NCI-H2196 (cell line): ENCODE data around the gene OXSR1.

Experiments
- DNase-seq: peaks from one replicate; lab custom pipeline; 2025; ENCODE audit not compliant: unreplicated experiment; lab: John Stamatoyannopoulos, UW

OXSR1 gene

DNA sequence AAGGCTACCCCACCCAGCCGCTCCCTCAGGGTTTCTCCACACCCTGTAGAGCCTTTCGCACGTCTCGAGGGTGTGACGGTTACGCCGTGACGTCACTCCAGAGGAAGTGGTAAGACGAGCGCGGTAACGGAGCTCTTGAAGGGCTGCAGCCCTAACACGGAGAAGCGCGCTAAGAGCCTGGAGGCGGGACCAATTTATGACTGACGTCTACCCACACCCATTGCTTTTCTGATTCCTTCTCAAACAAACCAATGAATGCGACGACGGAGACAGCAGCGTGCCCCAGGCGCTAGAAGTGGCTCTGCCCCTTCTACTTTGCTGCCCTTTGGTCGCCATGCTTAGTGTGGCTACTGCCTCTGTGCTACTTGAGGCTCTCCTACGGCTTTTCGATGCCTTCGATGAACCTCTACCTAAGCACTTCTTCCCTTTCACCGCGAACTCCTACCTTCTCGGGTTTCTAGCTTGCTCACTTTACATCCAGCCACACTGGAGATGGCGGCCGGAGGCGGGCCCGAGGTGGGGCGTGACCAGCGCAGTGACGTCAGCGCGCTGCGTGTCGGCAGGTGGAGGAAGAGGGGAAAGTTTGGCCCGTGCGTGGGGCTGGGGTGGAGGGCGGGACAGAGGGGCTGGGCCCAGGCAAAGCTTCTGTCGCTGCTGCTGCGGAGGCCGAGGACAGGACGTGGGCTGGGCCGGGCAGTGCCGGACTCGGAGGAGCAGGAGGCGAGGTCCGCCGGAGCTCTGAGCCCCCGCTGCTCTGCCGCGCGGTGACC lies at the start of gene OXSR1:
OXSR1 (plus strand) TSS at position 586 of the 770 bp plus-strand sequence. CDS start 340 bp downstream, outside the sequence.
- peak; percentile 90 for DNase-seq

DNA sequence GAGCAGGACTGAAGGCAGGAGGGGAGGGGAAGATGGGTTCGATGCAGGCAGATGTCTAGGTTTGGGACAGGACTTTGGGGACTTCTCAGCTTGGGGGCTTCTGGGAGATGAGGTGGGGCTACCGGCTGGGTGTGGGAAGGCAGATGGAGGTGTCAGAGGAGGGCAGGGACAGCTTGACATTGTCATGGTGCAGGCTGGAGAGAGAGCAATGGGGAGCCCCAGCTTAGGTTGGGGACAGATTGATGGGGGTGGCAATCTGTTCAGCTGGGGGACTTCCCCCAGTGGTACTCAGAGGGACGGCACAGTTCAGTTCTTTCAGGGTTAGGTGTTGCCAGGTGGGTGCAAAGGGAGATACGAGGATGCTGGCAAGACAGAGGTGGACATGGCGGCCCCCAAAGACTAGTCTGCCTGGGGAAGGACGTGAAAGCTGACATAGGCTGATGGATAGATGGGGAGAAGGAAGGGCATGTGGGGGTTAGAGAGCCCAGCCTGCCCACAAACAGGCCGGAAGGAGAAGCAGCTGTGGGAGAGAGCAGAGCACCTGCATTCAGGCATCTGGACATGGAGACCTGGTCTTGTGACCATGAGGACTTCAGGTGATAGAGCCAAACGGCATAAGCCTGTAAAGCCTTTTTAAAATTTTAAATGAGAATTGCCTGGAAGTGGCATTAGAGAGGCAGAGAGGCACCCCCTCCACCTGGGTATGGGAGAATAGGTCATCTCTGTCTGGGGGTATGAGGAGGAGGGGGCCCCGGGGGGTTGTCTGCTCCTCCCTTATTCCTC lies 49.5 kb upstream of the OXSR1 start:
- no peak for DNase-seq

DNA sequence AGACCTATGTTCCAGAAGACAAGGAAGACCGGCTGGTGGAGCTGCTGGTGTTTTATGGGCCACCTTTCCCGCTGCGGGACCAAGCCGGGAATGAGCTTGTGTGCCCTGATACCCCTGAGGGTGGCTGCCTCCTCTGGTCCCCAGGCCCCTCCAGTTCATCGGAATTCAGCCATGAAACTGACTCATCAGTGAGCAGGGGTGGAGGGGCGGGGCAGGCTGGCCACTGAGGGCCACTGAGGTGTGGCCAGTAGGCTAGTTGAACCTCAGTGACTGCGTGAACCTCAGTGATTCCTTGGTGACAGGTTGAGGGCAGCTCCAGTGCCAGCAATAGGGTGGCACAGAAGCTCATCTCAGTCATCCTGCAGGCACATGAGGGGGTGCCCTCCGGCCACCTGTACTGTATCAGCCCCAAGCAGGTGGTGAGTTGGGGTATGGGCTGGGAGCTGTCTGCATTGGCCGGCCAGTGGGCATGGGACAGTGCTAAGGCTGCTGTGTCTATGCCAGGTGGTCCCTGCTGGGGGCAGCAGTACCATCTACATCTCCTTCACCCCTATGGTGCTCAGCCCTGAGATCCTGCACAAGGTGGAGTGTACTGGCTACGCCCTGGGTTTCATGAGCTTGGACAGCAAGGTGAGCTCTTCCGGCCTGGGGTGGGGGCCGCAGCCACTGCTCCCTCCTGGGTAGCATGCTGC lies 48.7 kb upstream of the OXSR1 start:
- DNase-seq, result no peak

DNA sequence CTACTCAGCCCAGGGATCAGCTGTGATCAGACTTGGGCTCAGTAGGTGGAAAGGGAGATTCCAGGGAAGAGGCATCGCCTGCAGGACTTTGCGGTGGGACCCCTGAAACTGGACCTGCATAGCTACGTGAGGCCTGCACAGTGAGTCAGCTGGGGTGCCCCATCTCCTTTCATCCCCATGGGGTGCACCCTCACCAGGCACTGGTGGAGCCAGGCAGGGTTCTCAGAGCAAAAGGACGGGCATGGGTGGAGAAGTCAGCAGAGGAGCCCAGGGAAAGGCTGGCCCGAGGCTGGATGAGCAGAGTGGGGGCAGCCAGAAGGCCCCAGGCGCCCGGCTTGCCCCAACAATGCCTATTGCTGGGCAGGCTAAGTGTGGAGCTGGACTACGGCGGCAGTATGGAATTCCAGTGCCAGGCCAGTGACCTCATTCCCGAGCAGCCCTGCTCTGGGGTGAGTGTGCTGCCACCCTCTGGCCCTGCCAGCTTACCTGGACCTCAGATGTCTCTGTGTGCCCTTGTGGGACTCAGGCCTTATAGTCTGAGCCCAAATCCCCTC lies 48.1 kb upstream of the OXSR1 start:
- no peak for DNase-seq

DNA sequence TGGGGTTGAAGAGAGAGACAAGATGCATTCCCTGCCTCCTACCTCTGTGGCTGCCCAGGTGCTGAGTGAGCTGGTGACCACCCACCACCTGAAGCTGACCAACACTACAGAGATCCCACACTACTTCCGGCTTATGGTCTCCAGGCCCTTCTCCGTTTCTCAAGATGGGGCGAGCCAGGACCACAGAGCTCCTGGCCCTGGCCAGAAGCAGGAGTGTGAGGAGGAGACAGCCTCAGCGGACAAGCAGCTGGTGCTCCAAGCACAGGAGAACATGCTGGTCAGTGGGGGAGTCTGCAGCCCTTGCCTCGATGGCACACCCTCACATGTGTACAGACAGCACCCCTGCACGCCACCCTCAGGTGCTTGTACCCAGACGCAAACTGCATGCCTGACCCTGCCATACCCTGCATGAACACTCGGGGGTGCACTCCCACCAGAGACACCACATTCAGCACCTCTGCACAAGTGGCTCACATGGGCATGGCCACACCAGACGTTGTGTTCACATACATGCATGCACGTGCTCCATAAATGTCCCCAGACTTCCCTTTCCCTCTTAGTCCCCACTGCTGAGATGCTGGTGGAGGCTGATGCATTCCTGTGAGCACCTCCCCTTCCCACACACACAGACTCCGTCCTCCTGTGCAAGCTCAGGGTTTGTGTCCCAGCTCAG lies 47.5 kb upstream of the OXSR1 start:
- DNase-seq, result peak; percentile 4

DNA sequence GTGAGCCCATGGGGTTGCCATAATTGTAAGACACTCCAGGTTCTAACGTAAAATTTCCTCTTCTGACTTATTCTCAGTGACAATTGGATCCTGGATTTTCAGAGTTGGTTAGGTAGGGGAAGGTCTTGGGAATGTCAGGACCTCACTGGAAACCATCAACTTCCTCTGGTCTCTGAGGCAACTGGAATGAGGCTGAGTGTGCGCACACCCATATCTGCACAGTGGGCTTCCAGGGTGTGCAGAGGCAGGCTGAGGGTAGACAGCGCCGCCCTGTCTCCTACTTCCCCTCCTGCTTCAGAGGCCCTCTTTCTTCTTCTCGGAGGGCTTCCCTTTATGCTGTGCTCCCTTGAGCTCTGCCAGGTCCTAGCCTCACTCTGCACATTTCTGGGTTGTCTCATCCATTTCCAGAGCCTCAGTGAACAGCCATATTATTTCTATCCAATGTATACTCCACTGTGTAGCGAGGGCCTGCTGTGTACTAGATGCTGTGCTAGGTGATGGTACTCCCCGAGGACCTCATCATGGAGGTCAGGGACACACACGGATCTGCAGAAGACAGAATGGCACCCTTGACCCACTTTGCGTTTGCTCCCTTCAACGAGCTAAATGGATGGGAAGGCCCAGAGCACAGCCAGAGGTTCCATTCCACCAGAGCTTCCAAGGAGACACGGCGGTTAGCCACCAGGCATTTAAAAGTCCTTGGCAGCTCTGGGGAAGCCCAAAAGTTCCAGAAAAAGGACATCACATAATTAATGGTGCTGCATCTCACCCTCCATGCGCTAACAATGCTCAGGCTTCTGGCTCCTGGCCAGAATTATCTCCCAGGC lies 46.7 kb upstream of the OXSR1 start:
- DNase-seq, result no peak

DNA sequence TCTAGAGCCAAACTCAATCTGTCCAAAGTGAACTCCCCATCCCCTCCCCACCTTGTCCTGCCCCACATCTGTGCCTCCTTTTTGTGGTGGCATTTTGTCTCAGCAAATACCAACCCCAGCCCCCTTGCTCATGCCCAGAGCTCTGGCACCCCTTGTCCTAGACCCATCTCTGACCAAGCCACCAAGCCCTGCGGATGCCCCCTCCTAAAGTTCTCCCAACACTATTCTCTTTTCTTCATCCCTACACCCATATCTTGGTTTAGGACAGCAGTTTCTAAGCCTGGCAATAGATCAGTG lies 46.1 kb upstream of the OXSR1 start:
- DNase-seq, result no peak

DNA sequence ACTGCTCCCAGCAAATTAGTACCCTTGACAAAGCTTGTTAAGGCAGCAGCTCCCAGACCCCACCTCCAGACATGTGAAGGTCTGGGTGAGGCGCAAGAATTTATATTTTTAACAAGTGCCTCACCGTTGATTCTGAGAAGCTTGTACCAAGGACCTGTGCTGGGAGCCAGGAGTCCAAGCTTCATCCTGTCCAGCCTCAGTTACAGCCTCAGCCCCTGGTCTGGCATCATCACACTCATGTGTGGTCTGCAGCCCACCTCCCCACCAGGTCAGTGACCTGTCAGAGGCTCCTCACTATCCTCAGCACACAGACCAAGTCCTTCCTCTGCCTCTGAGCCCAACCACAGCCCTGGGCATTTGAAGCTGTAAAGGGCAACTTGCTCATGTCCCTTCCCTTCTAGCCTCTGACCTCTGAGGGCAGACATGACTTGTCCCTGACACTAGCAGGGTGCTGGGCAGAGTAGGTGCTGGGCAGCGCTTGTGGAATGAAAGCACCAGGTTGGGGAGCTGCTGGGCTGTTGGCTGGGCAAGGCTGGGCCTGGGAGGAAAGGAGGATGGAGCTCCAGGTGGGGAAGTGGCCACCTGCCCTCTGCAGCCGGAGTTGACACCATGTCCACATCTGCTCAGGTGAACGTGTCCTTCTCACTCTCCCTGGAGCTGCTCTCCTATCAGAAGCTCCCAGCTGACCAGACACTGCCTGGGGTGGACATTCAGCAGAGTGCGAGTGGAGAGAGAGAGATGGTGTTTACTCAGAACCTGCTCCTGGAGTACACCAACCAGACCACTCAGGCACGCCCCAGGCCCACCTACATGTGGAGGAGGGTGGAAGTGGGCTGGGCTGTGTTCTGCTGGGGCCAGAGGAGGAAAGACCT lies 45.3 kb upstream of the OXSR1 start:
- no peak for DNase-seq

DNA sequence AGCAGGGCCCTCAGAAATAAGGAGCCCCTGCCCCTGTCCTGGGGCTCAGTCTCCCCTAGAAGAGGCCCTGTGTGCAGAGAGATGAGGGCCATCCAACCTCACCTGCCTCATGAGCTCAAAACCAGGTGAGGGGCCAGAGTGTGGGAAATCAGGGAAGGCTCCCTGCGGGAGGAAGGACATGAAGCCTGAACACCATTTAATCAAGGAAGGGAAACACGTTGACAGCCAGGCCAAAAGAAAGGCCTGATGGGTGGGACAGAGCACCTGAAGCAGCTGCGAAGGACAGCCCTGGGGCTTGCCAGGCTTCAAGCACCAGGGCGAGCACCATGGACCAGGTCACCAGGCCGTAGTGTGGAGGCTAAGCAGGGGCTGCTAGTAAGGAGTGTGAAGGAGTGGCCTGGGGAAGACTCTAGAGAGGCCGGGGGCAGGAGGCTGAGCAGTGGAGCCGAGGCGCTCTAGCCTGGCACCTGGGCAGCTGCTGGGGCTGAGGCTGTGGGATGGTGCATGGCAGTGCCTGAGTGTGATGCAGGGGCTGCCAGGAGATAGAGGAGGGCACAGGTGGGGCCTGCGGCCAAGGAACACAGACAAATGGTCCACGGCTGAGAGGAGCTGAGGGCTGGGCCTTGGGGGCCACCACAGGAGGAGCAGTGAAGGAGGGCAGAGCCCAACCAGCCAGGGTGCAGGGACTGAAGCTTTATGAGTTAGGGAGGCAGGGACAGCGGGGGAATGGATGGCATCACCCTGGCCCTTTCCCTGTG lies 44.5 kb upstream of the OXSR1 start:
- no peak for DNase-seq

DNA sequence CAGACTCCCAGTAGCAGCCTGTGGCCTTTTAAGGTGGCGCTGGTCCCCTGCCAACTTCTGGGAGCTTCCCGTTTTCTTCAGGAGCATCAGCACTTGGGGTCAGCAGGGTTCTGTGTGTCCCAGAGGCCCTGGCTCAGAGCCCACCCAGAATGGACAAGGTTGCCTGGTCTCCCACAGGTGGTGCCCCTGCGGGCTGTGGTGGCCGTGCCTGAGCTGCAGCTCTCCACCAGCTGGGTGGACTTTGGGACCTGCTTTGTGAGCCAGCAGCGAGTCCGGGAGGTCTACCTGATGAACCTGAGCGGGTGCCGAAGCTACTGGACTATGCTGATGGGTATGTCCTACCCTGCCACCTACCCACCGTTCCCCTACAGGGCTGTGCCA lies 43.9 kb upstream of the OXSR1 start:
- DNase-seq, result no peak

DNA sequence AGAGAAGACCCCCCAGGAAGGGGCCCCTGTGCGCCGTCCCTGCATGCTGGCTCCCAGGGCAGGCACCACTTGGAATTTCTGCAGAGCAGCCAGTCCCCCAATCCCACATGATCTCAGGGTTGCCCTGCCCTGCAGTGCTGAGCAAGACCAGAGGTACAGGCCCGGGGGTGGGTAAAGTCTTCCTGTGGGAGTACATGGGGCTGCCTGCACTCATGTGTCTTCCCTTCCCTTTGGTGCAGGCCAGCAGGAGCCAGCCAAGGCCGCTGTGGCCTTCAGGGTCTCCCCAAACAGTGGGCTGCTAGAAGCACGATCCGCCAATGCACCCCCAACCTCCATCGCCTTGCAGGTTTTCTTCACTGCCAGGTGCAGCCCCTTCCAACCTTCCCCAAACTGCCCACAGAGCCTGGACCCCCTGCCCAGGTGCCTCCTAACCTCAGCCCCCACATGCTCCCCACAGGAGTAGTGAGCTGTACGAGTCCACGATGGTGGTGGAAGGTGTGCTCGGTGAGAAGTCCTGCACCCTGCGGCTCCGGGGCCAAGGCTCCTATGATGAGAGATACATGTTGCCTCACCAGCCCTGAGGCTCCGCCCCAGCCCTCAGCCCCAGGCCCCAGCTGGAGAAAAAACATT lies 43.4 kb upstream of the OXSR1 start:
- DNase-seq, result no peak

DNA sequence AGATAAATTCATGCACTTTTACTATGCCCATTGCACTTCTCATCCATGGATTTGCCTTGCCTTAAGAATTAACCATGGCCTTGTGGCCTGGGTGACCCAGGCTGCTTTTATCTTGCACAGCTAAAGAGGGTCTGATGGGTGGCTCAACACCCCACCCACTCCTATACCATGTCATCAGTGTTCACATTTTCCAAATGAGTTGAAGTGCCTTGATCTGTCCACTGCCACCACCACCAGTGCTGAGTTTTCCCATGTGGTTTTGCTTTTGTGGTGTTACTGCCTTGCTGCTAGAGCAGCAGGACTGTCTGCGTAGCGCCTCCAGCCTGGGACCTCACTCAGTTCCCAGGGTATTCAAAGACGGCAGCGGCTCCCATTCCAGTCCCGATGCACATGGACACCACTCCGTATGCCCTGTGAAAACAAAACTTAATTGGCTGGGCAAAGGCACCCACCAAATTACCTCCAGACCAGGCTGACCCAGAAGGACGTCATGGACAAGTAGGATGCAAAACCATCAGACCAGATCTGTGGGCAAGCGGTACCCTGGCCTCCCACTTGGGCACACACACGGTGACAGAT lies 42.5 kb upstream of the OXSR1 start:
- DNase-seq, result no peak

DNA sequence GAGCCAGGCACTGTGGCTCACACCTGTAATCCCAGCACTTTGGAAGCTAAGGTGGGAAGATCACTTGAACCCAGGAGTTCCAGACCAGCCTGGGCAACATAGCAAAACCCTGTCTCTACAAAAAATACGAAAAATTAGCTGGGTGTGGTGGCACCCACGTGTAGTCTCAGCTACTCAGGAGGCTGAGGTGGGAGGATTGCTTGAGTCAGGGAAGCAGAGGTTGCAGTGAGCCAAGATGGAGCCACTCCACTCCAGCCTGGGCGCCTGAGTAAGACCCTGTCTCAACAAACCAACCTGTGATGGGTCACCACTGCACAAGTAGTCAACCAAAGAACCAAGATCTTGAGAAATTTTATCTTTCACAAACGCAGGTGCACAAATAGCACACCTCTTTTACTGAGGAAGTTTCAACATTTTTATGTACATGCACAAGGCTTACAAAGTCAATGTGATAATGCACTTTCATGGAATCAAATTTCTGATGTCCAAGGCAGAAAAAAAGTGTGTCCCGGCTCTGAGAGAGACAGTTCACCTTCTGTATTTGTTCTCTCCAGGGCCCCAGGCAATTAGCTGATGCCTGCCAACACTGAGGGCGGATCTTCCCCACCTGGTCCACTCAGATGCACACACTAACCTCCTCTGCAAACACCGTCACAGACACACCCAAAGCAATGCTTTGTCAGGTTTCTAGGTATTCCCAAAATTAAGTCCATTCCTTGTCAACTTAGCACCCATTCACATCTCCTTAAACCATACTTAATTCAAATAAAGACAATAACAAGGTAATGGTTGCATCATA lies 40.8 kb upstream of the OXSR1 start:
- no peak for DNase-seq

DNA sequence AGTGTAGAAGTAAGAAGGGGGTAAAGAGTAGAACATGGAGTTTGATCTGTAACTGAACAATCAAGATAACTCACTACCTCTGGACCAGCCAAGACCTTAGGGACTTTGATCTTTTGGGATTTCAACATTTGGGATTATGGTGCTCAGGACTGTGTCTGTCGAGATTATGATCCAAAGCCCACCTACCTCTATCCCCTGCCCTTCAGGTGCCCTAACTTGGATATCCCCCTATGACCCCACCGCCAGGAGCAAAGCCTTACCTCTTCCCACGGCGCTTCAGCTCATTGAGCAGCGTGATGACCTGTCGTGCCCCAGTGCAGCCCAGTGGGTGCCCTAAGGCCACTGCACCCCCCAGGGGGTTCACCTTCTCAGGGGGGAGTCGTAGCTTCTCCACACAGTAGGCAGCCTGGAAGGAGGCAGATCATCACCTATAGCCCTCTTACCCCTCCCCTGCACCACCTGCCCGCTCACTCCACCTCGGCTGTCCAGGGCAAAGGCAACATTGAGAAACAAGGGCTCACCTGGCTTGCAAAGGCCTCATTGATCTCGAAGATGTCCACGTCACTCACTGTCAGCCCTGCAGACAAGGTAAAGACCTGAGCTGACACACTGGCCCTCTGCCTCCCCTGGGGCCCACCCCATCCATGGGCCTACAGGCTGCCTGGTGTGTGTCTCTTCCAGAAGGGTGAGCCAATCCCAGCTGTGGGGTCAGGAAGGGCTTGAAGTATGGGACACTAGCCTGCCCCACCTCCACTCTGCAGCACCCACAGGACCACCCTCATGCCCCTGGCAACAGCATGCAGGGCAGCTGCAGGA lies 39.8 kb upstream of the OXSR1 start:
- no peak for DNase-seq

DNA sequence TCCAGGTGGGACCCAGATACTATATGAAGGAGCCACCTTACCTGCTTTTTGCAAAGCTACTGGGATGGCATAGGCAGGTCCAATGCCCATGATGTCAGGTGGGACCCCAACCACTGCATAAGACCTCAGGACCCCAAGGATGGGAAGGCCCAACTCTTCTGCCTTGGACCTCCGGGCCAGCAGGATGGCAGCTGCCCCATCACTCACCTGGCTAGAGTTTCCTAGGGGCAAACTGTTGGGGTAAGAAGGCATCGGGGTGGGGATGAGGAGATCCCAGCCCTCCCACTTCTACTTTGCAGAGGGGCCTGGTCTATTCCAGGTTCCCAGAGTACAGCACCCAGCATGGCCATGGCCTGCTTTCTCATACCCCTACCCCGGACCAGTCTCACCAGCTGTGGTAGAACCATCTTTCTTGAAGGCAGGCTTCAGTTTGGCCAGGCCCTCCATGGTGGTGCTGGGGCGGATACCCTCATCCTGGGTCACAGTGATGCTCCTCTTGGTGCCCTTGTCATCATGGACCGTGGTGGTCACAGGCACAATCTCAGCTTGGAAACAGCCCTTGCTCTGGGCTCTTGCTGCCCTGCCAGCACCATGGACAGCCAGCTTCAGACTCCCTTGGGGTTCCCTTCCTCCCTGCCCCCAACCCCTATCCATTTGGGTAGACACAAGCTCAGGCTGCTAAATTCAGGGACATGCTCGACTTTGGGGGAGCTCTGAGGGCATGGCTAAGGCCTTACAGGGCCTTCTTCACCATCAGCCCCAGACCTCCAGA lies 39.0 kb upstream of the OXSR1 start:
- DNase-seq, result no peak
